ENCODE data around the gene MORN1.
A peak's percentile ranks its signal among the peaks of the same experiment; 100 is the strongest.

Gene MORN1

DNA sequence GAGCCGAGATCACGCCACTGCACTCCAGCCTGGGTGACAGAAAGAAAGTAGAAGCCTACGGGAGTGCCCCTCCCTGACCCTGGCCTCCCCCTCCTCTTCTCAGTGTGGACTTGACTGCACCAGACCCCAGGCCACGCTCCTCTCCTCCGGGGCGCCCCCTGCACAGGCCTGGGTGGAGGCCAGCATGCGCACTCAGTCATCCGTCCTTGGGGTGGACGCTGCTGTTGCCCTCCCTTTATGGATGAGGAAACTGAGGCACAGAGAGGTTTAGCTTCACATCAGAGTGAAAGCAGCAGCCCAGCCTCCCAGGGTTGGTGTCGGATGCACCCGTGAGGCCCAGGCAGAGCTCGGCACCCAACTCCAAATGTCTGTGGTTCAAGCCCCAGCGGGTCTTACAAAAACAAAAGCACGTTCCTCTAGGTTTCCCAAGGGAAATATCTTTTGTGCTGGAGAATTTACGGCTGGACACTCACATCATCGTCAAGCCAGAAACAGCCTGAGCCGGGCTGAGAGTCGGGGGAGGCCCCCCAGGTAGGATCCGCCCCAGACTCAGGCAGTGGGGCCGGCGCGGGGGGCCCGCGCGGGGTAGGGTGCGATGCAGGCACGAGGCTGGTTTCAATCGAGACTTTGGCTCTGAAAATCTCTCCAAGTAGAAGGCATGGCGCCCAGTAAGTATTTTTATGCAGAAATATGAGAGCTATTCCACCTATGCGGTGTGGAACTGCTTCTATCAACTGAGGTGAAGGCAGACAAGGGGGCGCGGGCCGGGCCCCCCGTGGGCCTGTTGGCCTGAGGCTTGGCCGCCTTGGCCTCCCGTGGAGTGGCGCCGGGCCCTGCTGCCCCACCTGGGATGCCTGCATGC is 36.6 kb downstream of the MORN1 start:
- H3K4me3 ChIP-seq (ENCODE audit: low read depth, low read length): no peak overlapping the region
- DNase-seq (ENCODE audit: low read depth): peak; percentile 16
- TF ChIP-seq, protein P1, sequence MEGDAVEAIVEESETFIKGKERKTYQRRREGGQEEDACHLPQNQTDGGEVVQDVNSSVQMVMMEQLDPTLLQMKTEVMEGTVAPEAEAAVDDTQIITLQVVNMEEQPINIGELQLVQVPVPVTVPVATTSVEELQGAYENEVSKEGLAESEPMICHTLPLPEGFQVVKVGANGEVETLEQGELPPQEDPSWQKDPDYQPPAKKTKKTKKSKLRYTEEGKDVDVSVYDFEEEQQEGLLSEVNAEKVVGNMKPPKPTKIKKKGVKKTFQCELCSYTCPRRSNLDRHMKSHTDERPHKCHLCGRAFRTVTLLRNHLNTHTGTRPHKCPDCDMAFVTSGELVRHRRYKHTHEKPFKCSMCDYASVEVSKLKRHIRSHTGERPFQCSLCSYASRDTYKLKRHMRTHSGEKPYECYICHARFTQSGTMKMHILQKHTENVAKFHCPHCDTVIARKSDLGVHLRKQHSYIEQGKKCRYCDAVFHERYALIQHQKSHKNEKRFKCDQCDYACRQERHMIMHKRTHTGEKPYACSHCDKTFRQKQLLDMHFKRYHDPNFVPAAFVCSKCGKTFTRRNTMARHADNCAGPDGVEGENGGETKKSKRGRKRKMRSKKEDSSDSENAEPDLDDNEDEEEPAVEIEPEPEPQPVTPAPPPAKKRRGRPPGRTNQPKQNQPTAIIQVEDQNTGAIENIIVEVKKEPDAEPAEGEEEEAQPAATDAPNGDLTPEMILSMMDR (conservative IDR thresholded peaks at IDR 0.05; ENCODE audit: low read depth, low read length): no peak

DNA sequence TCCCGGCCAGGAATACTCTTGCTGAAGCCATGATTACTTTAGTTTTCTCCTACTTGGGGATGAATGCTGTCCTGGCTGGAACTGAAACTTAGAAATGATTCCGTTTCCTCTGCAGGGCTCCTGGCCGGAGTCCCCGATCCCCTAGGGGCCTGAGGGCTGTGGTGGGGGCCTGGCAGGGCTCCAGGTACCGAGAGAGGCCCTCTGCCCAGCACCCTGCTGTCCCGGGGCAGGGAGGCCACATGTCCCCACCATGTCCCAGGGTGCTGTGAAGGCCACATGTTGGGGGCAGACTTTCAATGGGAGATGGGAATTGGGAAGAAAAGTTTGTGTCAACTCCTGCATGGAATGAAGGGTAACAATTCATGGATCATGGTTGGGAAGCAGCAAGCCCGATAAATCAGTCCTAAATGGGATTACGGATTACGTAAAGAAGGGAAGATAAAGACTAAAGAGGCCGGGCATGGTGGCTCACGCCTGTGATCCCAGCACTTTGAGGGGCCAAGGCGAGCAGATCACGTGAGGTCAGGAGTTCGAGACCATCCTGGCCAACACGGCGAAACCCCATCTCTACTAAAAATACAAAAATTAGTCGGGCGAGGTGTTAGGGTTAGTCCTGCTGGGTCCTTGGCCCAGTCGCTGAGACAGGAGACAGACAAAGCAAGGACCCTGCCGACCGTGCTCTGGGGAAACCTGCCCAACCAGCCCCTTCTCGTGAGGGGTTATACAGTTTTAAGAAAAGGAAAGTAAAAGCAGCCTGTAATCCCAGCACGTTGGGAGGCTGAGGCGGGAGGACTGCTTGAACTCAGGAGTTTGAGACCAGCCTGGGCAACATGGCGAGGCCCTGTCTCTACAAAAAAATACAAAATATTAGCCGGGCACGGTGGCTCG is 37.6 kb downstream of the MORN1 start:
- no peak overlapping the region for H3K4me3 ChIP-seq (ENCODE audit: low read depth, low read length)

DNA sequence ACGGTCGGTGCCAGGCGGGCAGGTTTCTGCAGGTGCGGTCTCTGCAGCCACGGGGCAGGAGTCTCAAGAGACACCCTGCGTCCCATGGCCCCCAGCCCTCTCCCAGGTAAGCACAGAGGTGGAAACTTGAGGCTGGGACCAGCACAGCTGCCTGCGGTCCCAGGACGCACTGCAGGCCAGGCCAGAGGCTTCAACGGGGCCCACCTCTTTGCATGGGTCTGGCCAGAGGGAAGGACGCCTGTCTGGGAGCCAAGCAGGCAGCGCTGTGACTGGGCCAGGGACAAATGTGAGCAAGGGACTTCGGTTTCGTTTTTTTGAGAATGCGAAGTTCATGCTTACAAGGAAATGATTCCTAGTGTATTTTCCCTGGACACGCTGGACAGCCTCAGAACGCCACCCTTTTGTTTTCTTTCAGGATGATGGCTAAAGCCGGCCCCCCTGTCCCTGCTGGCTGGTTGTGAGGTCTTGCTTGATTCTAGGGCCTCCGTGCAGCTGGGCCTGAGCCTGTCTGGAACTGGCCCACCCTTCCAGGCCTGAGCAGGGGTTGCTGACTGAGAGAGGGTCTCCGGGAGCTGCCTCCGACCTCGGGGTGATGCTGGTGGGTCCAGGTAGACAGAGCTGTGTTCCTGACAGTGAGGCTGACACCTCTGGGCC is 38.3 kb downstream of the MORN1 start:
- H3K4me3 ChIP-seq (ENCODE audit: low read depth, low read length): no peak overlapping the region
- TF ChIP-seq, protein P1 (conservative IDR thresholded peaks at IDR 0.05; ENCODE audit: low read depth, low read length): no peak
- no peak for DNase-seq (ENCODE audit: low read depth)

More for the DNA sequence above, 37.6 kb downstream of the MORN1 start:
- DNase-seq (ENCODE audit: low read depth): no peak
- TF ChIP-seq, protein P1 (conservative IDR thresholded peaks at IDR 0.05; ENCODE audit: low read depth, low read length): no peak

DNA sequence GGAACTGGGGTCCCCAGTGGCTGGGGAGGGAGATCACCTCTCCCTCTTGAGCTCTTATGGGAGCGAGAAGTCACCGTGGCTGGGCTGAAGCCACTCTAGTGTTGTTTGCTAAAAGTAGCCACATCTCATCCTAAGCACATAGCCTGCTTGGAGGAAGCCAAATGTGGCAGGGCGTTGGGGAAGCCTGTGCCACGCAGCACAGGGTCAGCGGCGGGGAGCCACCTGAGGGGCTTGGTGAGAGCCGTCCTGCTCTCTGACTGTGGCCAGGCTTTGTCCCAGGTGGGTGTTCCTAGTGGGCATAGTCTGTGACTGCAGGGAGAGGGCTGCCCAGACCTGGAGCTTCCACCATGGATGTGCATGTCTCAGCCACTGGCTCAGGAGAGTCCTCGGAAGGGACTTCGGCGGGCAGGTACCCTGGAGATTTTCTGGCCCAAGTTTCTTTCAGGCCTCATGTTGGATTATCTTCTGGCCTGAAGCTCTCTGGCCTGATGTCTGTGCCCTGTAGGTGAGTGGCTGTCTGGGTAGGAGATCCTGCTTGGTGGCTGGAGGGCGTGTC is 38.9 kb downstream of the MORN1 start:
- no peak for DNase-seq (ENCODE audit: low read depth)
- H3K4me3 ChIP-seq (ENCODE audit: low read depth, low read length): no peak overlapping the region
- TF ChIP-seq, protein P1 (conservative IDR thresholded peaks at IDR 0.05; ENCODE audit: low read depth, low read length): no peak

DNA sequence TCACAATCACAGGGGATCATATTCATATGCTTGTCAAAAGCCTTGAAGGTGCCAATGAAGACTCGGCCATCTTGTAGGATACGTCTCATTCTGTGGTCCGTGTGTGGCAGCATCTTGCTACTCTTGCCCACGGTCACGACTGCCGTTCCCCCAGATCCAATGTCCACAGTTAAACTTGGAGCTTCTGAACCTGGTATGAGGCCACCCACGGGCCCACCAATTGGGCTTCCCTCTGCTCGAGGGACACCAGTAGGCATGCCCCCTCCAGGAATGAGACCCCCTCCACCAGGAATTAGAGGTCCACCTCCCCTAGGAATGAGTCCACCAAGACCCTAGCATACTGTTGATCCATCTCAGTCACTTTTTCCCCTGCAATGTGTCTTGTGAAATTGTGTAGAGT is 39.6 kb downstream of the MORN1 start:
- DNase-seq (ENCODE audit: low read depth): no peak
- TF ChIP-seq, protein P1 (conservative IDR thresholded peaks at IDR 0.05; ENCODE audit: low read depth, low read length): no peak
- H3K4me3 ChIP-seq (ENCODE audit: low read depth, low read length): no peak overlapping the region

DNA sequence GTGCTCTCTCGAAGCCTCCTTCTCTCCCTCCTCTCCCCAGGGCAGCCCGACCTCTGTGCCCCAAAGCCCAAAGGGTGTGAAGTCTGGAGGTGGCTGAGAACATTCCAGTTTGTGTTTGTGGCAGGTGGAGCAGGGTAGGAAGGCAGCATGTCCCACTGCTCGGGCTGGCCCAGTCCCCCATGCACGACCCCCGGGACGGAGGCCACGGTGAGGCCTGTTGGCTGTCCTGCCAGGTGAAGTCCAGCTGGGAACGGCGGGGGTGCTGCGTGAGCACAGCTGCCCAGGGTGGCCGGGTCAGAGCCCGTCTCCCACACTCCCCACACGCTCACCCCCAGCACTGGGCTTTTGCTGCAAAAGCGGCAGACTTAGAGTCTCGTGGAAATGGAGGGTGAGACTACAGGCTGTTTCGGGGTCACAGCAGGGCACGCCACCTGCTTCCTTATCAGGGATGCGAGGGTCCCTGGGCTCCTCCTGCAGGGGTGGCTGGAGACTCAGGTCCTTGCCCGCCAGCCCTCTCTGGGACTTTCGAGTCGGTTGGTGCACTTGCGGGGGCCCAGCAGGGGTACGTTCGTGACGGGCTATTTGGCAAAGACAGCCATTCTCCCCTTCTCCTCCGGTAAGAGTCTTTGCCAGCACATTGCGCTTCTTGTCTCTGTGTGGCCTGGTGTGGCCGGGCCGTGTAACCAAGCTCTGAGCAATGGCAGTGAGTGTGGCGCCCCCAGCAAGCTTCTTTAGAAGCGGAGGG is 40.3 kb downstream of the MORN1 start:
- TF ChIP-seq, protein P1 (conservative IDR thresholded peaks at IDR 0.05; ENCODE audit: low read depth, low read length): no peak
- no peak for DNase-seq (ENCODE audit: low read depth)
- H3K4me3 ChIP-seq (ENCODE audit: low read depth, low read length): no peak overlapping the region

All from choroid plexus epithelial cell (primary cell).